Sigmoid colon (tissue), 4 donors: ENCODE data around the gene APOD.

Experiments
- POLR2AphosphoS5 ChIP-seq, 4 donors: sonication (generic); formaldehyde crosslinking; IDR thresholded peaks; one replicate each; pipeline ENCODE4 v1.6.1; 2017; ENCODE audit warnings: antibody characterized with exemption in 4 of 4
- TF ChIP-seq, protein P1 (sequence below), 4 experiments: fragments of 450-650 bp in 3 of 4; fragments of 200-600 bp in 1 of 4; IDR thresholded peaks; one replicate each; pipeline ENCODE4 v1.5.1; 2016 to 2019; ENCODE audit warnings: antibody characterized with exemption in 4 of 4, mild to moderate bottlenecking in 3 of 4, moderate library complexity in 2 of 4

DNA sequence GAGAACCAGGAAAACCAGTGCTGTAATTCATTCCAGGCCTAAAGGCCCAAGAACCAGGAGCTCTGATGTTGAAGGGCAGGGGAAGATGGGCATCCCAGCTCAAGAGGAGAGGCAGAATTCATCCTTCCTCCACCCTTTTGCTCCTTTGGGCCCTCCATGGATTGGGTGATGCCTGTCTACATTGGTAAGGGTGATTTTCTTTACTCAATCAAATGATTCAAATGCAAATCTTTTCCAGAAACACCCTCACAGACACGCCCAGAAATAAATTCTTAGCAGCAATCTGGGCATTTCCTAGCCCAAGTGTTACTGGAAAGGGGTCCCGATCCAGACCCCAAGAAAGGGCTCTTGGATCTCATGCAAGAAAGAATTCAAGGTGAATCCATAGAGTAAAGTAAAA lies 17.6 kb upstream of the APOD start:
- TF ChIP-seq, protein P1, sequence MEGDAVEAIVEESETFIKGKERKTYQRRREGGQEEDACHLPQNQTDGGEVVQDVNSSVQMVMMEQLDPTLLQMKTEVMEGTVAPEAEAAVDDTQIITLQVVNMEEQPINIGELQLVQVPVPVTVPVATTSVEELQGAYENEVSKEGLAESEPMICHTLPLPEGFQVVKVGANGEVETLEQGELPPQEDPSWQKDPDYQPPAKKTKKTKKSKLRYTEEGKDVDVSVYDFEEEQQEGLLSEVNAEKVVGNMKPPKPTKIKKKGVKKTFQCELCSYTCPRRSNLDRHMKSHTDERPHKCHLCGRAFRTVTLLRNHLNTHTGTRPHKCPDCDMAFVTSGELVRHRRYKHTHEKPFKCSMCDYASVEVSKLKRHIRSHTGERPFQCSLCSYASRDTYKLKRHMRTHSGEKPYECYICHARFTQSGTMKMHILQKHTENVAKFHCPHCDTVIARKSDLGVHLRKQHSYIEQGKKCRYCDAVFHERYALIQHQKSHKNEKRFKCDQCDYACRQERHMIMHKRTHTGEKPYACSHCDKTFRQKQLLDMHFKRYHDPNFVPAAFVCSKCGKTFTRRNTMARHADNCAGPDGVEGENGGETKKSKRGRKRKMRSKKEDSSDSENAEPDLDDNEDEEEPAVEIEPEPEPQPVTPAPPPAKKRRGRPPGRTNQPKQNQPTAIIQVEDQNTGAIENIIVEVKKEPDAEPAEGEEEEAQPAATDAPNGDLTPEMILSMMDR (IDR thresholded peaks at IDR 0.05): no peak
- no peak for TF ChIP-seq POLR2AphosphoS5 (IDR thresholded peaks at IDR 0.05)
